ENCODE data around the gene KLHL14.

KLHL14 gene

GRCh38 chr18:32779010-32779409 is 6.2 kb upstream of the KLHL14 start:
- TF ChIP-seq, protein P1, sequence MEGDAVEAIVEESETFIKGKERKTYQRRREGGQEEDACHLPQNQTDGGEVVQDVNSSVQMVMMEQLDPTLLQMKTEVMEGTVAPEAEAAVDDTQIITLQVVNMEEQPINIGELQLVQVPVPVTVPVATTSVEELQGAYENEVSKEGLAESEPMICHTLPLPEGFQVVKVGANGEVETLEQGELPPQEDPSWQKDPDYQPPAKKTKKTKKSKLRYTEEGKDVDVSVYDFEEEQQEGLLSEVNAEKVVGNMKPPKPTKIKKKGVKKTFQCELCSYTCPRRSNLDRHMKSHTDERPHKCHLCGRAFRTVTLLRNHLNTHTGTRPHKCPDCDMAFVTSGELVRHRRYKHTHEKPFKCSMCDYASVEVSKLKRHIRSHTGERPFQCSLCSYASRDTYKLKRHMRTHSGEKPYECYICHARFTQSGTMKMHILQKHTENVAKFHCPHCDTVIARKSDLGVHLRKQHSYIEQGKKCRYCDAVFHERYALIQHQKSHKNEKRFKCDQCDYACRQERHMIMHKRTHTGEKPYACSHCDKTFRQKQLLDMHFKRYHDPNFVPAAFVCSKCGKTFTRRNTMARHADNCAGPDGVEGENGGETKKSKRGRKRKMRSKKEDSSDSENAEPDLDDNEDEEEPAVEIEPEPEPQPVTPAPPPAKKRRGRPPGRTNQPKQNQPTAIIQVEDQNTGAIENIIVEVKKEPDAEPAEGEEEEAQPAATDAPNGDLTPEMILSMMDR (IDR thresholded peaks at IDR 0.05; ENCODE audit: extremely low read depth, insufficient read depth, missing control alignments) = no peak
- DNase-seq (ENCODE audit: low spot score) = no peak
- in situ Hi-C loops (cut with MboI; ENCODE audit: low pct_unique_long_range_greater_than_20kb, low sequenced_read_pairs, unreplicated experiment) = no loop called here

DNA sequence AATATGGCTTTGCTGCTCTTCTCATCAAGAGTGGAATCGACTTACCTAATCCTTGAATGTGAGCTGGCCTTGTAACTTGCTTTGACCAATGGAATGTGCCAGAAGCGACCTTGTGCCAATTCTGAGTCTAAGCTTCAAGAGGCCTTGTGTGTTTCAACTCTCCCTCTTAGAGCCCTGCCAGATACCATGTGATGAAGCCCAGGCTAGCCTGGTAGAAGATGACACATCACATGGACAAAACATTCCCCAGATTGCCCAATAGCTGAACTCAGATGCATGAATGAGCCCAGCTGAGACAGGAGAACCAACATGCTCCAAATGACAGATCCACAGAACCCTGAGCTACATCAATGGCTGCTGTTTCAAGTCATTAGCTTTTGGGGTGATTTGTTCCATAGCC is 4.2 kb upstream of the KLHL14 start:
- DNase-seq (ENCODE audit: low spot score) = no peak
- TF ChIP-seq, protein P1 (IDR thresholded peaks at IDR 0.05; ENCODE audit: extremely low read depth, insufficient read depth, missing control alignments) = no peak
- in situ Hi-C loops (cut with MboI; ENCODE audit: low pct_unique_long_range_greater_than_20kb, low sequenced_read_pairs, unreplicated experiment) = no loop called here

DNA sequence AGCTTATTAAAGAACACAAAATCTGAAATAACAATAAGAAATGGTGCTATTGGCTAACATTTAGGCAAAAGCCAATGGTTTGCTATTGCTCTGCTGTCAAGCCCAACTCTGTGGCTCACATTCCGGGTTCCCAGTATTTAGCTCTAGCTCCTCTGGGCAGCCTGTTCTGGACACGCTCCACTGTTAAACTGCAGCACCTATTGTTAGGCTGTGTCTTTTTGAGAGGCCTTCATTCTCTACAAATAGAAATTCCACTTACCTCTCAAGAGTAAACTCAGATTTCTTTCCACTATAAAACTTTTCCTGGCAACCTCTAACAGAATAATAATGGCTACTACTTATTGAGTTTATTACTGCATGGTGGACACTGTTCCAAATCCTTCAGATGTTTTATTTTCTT is 3.7 kb upstream of the KLHL14 start:
- in situ Hi-C loops (cut with MboI; ENCODE audit: low pct_unique_long_range_greater_than_20kb, low sequenced_read_pairs, unreplicated experiment) = no loop called here
- TF ChIP-seq, protein P1 (IDR thresholded peaks at IDR 0.05; ENCODE audit: extremely low read depth, insufficient read depth, missing control alignments) = no peak
- DNase-seq (ENCODE audit: low spot score) = no peak

DNA sequence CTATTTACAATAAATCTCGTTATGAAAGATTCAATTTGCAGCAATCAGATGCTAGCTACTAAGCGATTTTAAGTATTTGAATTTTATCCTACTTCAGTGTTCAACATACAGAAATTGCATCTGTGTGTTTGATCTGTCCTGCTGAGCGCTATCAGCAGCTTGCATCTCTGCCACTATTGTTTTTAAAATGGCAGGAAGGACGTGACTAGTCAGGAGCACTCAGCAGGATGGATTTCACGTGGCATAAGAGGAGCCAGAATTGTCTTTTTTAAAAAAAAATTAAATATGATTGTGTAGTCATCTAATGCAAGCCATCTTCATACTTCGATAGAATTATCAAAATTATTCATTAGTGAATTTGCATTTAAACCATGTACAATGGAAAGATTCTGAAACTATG is 2.8 kb upstream of the KLHL14 start:
- in situ Hi-C loops (cut with MboI; ENCODE audit: low pct_unique_long_range_greater_than_20kb, low sequenced_read_pairs, unreplicated experiment) = no loop called here
- no peak for DNase-seq (ENCODE audit: low spot score)
- TF ChIP-seq, protein P1 (IDR thresholded peaks at IDR 0.05; ENCODE audit: extremely low read depth, insufficient read depth, missing control alignments) = no peak

- TF ChIP-seq, protein P1 (IDR thresholded peaks at IDR 0.05; ENCODE audit: extremely low read depth, insufficient read depth, missing control alignments) = no peak
- in situ Hi-C loops (cut with MboI; ENCODE audit: low pct_unique_long_range_greater_than_20kb, low sequenced_read_pairs, unreplicated experiment) = no loop called here
- DNase-seq (ENCODE audit: low spot score) = peak; percentile 15
Observed at GRCh38 chr18:32773382-32773712, 524 bp upstream of the KLHL14 start.

- TF ChIP-seq, protein P1 (IDR thresholded peaks at IDR 0.05; ENCODE audit: extremely low read depth, insufficient read depth, missing control alignments) = no peak
- in situ Hi-C loops (cut with MboI; ENCODE audit: low pct_unique_long_range_greater_than_20kb, low sequenced_read_pairs, unreplicated experiment) = no loop called here
- DNase-seq (ENCODE audit: low spot score) = peak; percentile 28
Observed at GRCh38 chr18:32771871-32772580, 797 bp downstream of the KLHL14 start.
